ENCODE measurements around the gene KIF26B.

DNA sequence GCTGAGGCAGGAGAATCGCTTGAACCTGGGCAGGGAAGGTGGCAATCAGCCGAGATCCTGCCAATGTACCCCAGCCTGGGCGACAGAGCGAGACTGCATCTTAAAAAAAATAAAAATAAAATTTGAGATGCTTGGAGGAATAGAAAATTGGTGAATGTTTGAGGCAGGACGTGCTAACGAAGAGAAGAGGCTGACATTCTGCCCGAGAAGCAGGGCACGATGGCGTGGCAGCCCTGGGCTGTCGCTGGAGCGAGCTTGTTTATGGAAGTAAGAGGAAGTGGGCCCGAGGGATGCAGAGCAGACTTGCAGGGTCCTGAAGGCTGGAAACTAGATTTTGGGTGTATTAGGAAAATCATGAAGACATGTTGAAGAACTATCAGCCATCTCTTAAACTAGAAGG is 92.6 kb downstream of the KIF26B start:
- TF ChIP-seq, protein P1, sequence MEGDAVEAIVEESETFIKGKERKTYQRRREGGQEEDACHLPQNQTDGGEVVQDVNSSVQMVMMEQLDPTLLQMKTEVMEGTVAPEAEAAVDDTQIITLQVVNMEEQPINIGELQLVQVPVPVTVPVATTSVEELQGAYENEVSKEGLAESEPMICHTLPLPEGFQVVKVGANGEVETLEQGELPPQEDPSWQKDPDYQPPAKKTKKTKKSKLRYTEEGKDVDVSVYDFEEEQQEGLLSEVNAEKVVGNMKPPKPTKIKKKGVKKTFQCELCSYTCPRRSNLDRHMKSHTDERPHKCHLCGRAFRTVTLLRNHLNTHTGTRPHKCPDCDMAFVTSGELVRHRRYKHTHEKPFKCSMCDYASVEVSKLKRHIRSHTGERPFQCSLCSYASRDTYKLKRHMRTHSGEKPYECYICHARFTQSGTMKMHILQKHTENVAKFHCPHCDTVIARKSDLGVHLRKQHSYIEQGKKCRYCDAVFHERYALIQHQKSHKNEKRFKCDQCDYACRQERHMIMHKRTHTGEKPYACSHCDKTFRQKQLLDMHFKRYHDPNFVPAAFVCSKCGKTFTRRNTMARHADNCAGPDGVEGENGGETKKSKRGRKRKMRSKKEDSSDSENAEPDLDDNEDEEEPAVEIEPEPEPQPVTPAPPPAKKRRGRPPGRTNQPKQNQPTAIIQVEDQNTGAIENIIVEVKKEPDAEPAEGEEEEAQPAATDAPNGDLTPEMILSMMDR (IDR thresholded peaks at IDR 0.05; ENCODE audit: insufficient read depth, low read length, poor library complexity, severe bottlenecking) = no peak
- no peak for TF ChIP-seq EZH2phosphoT487 (conservative IDR thresholded peaks at IDR 0.05; ENCODE audit: low read length)

All from SU-DHL-6 (cell line).